Ishikawa (cell line): Measurements from ENCODE around the gene PAPLN.

Experiments used
- CEBPB ChIP-seq: IDR thresholded peaks from 2 replicates; pipeline ENCODE4 v1.6.1; 2012
- CREB1 ChIP-seq: IDR thresholded peaks from 2 replicates; pipeline ENCODE4 v1.6.1; 2012; ENCODE audit warnings: low read depth
- EGR1 ChIP-seq: IDR thresholded peaks from 2 replicates; pipeline ENCODE4 v1.6.1; 2012
- EP300 ChIP-seq: IDR thresholded peaks from 2 replicates; pipeline ENCODE4 v1.6.1; 2012; ENCODE audit warnings: borderline replicate concordance
- FOXM1 ChIP-seq: IDR thresholded peaks from 2 replicates; pipeline ENCODE4 v1.6.1; 2012; ENCODE audit warnings: low read depth, borderline replicate concordance
- MAX ChIP-seq: IDR thresholded peaks from 2 replicates; pipeline ENCODE4 v1.6.1; 2012
- NFIC ChIP-seq: IDR thresholded peaks from 2 replicates; pipeline ENCODE4 v1.6.1; 2012
- RAD21 ChIP-seq: IDR thresholded peaks from 2 replicates; pipeline ENCODE4 v1.6.1; 2012; ENCODE audit warnings: low read depth
- REST ChIP-seq: IDR thresholded peaks from 2 replicates; pipeline ENCODE4 v1.6.1; 2012; ENCODE audit warnings: low read depth, mild to moderate bottlenecking
- TAF1 ChIP-seq: IDR thresholded peaks from 2 replicates; pipeline ENCODE4 v1.6.1; 2012; ENCODE audit warnings: low read depth, mild to moderate bottlenecking
- TCF12 ChIP-seq: IDR thresholded peaks from 2 replicates; pipeline ENCODE4 v1.6.1; 2012; ENCODE audit warnings: low read depth
- TEAD4 ChIP-seq: IDR thresholded peaks from 2 replicates; pipeline ENCODE4 v1.6.1; 2012
- USF1 ChIP-seq: IDR thresholded peaks from 2 replicates; pipeline ENCODE4 v1.6.1; 2012
- YY1 ChIP-seq: IDR thresholded peaks from 2 replicates; pipeline ENCODE4 v1.6.1; 2012; ENCODE audit warnings: low read depth
- ZBTB7A ChIP-seq: IDR thresholded peaks from 2 replicates; pipeline ENCODE4 v1.6.1; 2012; ENCODE audit warnings: low read depth

The PAPLN gene

GRCh38 chr14:73248108-73248868, 11.0 kb downstream of the PAPLN start:
- TF ChIP-seq EP300, result no peak
- no peak for TF ChIP-seq CEBPB
- no peak for TF ChIP-seq ZBTB7A
- TF ChIP-seq REST, result no peak
- no peak for TF ChIP-seq RAD21

- TF ChIP-seq TEAD4 (no peak), CEBPB (no peak), RAD21 (no peak), MAX (no peak), NFIC (no peak), YY1 (no peak), TAF1 (no peak), REST (no peak), ZBTB7A (no peak), EGR1 (no peak), FOXM1 (no peak), CREB1 (no peak), USF1 (no peak), TCF12 (no peak), EP300 (no peak)
Measured at GRCh38 chr14:73249108-73249507, 11.8 kb downstream of the PAPLN start.

- TF ChIP-seq TAF1 (no peak), USF1 (no peak), TEAD4 (no peak), EGR1 (no peak), MAX (no peak), ZBTB7A (no peak), YY1 (no peak), CEBPB (no peak), FOXM1 (no peak), CREB1 (no peak), EP300 (no peak), TCF12 (no peak)
Measured at GRCh38 chr14:73249564-73250316, 12.4 kb downstream of the PAPLN start.

GRCh38 chr14:73250317-73250713, 13.0 kb downstream of the PAPLN start:
- no peak for TF ChIP-seq MAX
- no peak for TF ChIP-seq FOXM1
- TF ChIP-seq USF1, result no peak
- TF ChIP-seq TCF12, result no peak
- no peak for TF ChIP-seq TEAD4
- no peak for TF ChIP-seq TAF1
- no peak for TF ChIP-seq YY1
- no peak for TF ChIP-seq EGR1
- no peak for TF ChIP-seq CREB1
- TF ChIP-seq EP300, result no peak
- TF ChIP-seq RAD21, result no peak
- TF ChIP-seq ZBTB7A, result no peak
- no peak for TF ChIP-seq CEBPB
- no peak for TF ChIP-seq REST
- TF ChIP-seq NFIC, result no peak
